HEK293T (cell line): ENCODE measurements around the gene PGBD5.

ENCODE experiments used
- CTCF ChIA-PET: fragments of 350-600 bp; formaldehyde crosslinking; extraction: SDS; loops from one replicate; lab custom pipeline; 2021; ENCODE audit warnings: antibody characterized with exemption, inconsistent platforms; lab: Yijun Ruan, JAX
- POLR2A ChIA-PET: fragments of 350-600 bp; formaldehyde crosslinking; extraction: SDS; loops from one replicate; lab custom pipeline; 2020; ENCODE audit warnings: antibody characterized with exemption, inconsistent platforms; lab: Yijun Ruan, JAX
- DNase-seq: peaks from one replicate; pipeline ENCODE4 v3.0.0; 2012; ENCODE audit warnings: mixed read lengths; ENCODE audit errors: extremely low spot score
- ARNT ChIP-seq: fragments of 450-650 bp; IDR thresholded peaks from 2 replicates; pipeline ENCODE4 v1.6.1; 2017; ENCODE audit warnings: mild to moderate bottlenecking
- BHLHE40 ChIP-seq: fragments of 450-650 bp; IDR thresholded peaks from 2 replicates; pipeline ENCODE4 v1.6.1; 2016; ENCODE audit warnings: mild to moderate bottlenecking, moderate library complexity, borderline replicate concordance
- CTBP1 ChIP-seq: fragments of 450-650 bp; IDR thresholded peaks from 2 replicates; pipeline ENCODE4 v1.6.1; 2016; ENCODE audit warnings: borderline replicate concordance
- ELF4 ChIP-seq: fragments of 450-650 bp; IDR thresholded peaks from 2 replicates; pipeline ENCODE4 v1.6.1; 2017; ENCODE audit warnings: antibody characterized with exemption
- FOXA1 ChIP-seq: fragments of 450-650 bp; IDR thresholded peaks from 2 replicates; pipeline ENCODE4 v1.6.1; 2016; ENCODE audit warnings: mild to moderate bottlenecking
- FOXK2 ChIP-seq: fragments of 450-650 bp; IDR thresholded peaks from 2 replicates; pipeline ENCODE4 v1.6.1; 2016; ENCODE audit warnings: mild to moderate bottlenecking
- FOXM1 ChIP-seq: fragments of 450-650 bp; IDR thresholded peaks from 2 replicates; pipeline ENCODE4 v1.6.1; 2017; ENCODE audit warnings: mild to moderate bottlenecking, borderline replicate concordance
- HDGF ChIP-seq: fragments of 450-650 bp; IDR thresholded peaks from 2 replicates; pipeline ENCODE4 v1.6.1; 2017; ENCODE audit warnings: antibody characterized with exemption, borderline replicate concordance
- L3MBTL2 ChIP-seq: fragments of 450-650 bp; conservative IDR thresholded peaks from 2 replicates; pipeline ENCODE4 v1.6.1; 2016; ENCODE audit warnings: mild to moderate bottlenecking
- LEF1 ChIP-seq: fragments of 450-650 bp; IDR thresholded peaks from 2 replicates; pipeline ENCODE4 v1.6.1; 2017; ENCODE audit warnings: mild to moderate bottlenecking, borderline replicate concordance
- NFRKB ChIP-seq: fragments of 450-650 bp; IDR thresholded peaks from 2 replicates; pipeline ENCODE4 v1.6.1; 2016; ENCODE audit warnings: mild to moderate bottlenecking, moderate library complexity
- PKNOX1 ChIP-seq: fragments of 450-650 bp; IDR thresholded peaks from 2 replicates; pipeline ENCODE4 v1.6.1; 2016
- SP1 ChIP-seq: fragments of 450-650 bp; IDR thresholded peaks from 2 replicates; pipeline ENCODE4 v1.6.1; 2017
- SUZ12 ChIP-seq: fragments of 450-650 bp; IDR thresholded peaks from 2 replicates; pipeline ENCODE4 v1.6.1; 2016; ENCODE audit warnings: mild to moderate bottlenecking
- TARDBP ChIP-seq: fragments of 450-650 bp; IDR thresholded peaks from 2 replicates; pipeline ENCODE4 v1.6.1; 2016
- ZNF384 ChIP-seq: fragments of 450-650 bp; IDR thresholded peaks from 2 replicates; pipeline ENCODE4 v1.6.1; 2016

The PGBD5 gene

DNA sequence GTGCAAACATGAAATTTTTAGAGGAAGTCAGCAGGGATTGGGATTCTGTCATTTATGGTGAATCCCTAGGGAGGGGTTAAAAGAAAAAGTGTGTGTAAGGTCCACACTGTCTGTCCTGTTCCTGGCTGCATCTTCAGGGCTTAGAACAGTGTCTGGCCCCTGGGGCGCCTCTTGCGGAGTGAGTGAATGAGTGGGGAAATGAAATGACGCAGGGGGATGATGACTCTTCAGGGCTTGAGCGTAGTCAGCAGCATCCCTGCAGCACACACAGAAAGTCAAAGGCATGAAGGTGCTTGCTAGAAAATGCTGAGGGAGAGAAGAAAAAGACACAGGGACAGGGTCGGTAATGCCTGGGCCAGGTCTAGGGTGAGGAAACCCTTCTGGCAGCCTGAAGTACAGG lies 57.8 kb downstream of the PGBD5 start:
- TF ChIP-seq HDGF (no peak), PKNOX1 (no peak), TARDBP (no peak), ARNT (no peak), FOXM1 (no peak), FOXA1 (no peak), FOXK2 (no peak), NFRKB (no peak), LEF1 (no peak), CTBP1 (no peak), ELF4 (no peak), BHLHE40 (no peak), SP1 (no peak), SUZ12 (no peak), ZNF384 (no peak), L3MBTL2 (no peak)
- ChIA-PET POLR2A (no interaction called here), CTCF (no interaction called here)
- no peak for DNase-seq

DNA sequence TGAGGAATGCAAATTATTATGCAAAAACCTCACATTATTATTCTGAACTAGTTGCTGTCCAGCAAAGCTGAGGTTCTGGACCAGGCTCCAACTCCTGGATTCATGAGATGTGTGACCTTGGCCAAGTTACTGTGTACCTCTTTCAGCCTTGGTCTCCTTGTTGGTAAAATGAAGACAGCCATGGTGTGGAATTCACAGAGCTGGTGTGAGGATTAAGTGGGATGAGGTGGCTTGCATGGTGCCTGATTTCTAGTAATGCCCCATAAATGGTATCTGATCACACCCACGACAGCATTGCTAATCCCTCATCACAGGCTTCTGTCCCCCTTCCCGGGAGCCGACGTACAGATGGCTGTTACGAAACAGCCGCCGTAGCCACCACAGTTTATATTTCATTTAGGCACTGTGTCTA lies 59.6 kb downstream of the PGBD5 start:
- DNase-seq, result no peak
- no peak for TF ChIP-seq BHLHE40
- no peak for TF ChIP-seq NFRKB
- no peak for TF ChIP-seq ARNT
- no peak for TF ChIP-seq CTBP1
- POLR2A ChIA-PET, result no interaction called here
- CTCF ChIA-PET, result no interaction called here

GRCh38 chr1:230365723-230366307 lies 60.3 kb downstream of the PGBD5 start:
- no peak for TF ChIP-seq ELF4
- no peak for TF ChIP-seq BHLHE40
- TF ChIP-seq ZNF384, result no peak
- no peak for TF ChIP-seq SUZ12
- TF ChIP-seq FOXK2, result no peak
- TF ChIP-seq LEF1, result no peak
- TF ChIP-seq CTBP1, result no peak
- TF ChIP-seq FOXM1, result no peak
- TF ChIP-seq FOXA1, result no peak
- no peak for TF ChIP-seq SP1
- TF ChIP-seq NFRKB, result no peak
- TF ChIP-seq L3MBTL2, result no peak
- TF ChIP-seq TARDBP, result no peak
- no peak for TF ChIP-seq PKNOX1
- no peak for TF ChIP-seq HDGF
- no peak for TF ChIP-seq ARNT
- ChIA-PET POLR2A (no interaction called here), CTCF (no interaction called here)
- peak; percentile 28 for DNase-seq

- ChIA-PET CTCF (no interaction called here), POLR2A (no interaction called here)
- no peak for DNase-seq
- no peak for TF ChIP-seq TARDBP
- no peak for TF ChIP-seq CTBP1
- no peak for TF ChIP-seq NFRKB
- no peak for TF ChIP-seq BHLHE40
- TF ChIP-seq SP1, result no peak
- TF ChIP-seq LEF1, result no peak
- no peak for TF ChIP-seq ELF4
- TF ChIP-seq L3MBTL2, result no peak
- no peak for TF ChIP-seq SUZ12
- no peak for TF ChIP-seq PKNOX1
- TF ChIP-seq ARNT, result no peak
These were observed 63.2 kb downstream of the PGBD5 start for GRCh38 chr1:230362949-230363348.

DNA sequence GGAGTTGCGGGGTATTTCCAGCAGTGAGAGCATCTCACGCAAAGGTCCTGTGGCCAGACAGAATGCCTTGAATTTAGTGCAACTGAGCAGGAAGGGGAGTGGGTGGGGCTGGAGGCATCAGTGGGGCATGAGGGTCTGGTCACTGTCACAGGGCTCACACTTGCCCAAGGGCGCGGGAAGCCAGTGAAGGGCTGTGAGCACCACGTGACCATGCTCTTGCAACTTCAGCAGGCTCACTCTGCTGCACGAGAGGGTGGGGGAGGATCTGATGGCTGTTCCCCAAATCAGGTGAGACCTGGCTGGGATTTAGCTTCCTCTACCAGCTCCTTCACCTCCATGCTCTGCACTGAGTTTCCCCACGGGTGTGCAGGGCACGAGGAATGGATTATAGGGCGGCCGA lies 64.2 kb downstream of the PGBD5 start:
- CTCF ChIA-PET, result no interaction called here
- no peak for DNase-seq
- TF ChIP-seq SUZ12, result no peak
- TF ChIP-seq FOXM1, result no peak
- no peak for TF ChIP-seq FOXA1
- no peak for TF ChIP-seq SP1
- no peak for TF ChIP-seq TARDBP
- TF ChIP-seq HDGF, result no peak
- no peak for TF ChIP-seq LEF1
- TF ChIP-seq FOXK2, result no peak
- TF ChIP-seq ELF4, result no peak
- TF ChIP-seq ZNF384, result no peak
- no peak for TF ChIP-seq NFRKB
- TF ChIP-seq PKNOX1, result no peak
- TF ChIP-seq CTBP1, result no peak
- TF ChIP-seq BHLHE40, result no peak
- no peak for TF ChIP-seq ARNT
- no peak for TF ChIP-seq L3MBTL2
- POLR2A ChIA-PET, result no interaction called here
